Superior temporal gyrus (tissue), 1 donor: ENCODE results near the gene SUGCT.

Experiments
- DNase-seq: peaks from one replicate; pipeline ENCODE4 v3.0.0-alpha.2; 2016; ENCODE audit errors: extremely low spot score

Gene SUGCT

DNA sequence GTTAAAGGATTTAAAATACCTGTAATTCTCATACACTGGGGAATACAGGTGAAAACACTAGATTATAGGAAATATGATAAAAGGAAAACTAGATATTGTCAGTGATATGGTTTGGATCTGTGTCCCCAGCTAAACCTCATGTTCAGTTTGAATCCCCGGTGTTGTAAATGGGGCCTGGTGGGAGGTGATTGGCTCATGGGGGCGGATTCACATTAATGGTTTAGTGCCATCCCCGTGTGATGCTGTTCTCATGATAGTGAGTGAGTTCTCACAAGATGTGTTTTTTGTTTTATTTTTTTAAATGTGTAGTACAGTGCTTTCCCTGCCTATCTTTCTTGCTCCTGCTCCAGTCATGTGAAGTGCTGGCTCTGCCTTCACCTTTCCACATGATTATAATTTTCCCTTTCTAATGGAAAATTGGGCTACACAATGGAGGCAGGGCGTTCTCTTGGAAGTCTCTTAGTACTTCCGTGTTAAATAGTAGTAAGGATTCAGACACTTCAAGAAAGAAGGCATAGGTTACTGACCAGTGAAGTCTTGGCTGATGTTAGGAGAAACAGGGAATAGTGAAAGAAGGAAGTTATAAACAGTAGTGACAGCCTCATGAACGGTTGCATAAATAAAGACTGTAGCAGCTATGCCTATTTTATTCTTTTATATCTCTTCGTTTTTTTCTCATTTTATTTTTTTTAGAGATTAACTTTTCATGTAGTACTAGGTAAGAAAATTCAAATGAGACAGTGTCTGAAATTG, 386.4 kb downstream of the SUGCT start:
- DNase-seq = no peak

DNA sequence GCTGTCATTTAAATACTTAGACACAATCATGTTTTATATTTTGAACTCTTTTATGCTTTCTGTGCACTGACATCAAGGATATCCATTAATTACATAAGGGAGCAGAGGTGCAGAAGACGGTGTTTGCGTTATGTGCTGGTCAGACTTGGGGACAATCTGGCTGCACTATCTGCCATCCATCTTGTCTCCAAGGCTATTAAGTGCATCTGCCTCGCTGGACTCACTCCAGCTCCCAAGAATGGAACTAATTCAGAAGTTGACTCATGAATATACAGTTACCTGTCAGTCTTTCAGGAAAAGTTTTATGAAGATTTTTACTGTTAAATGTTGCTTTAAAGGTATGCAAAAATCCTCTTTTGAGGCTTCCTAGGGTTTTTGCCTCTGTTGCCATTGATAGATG, 391.0 kb downstream of the SUGCT start:
- no peak for DNase-seq

DNA sequence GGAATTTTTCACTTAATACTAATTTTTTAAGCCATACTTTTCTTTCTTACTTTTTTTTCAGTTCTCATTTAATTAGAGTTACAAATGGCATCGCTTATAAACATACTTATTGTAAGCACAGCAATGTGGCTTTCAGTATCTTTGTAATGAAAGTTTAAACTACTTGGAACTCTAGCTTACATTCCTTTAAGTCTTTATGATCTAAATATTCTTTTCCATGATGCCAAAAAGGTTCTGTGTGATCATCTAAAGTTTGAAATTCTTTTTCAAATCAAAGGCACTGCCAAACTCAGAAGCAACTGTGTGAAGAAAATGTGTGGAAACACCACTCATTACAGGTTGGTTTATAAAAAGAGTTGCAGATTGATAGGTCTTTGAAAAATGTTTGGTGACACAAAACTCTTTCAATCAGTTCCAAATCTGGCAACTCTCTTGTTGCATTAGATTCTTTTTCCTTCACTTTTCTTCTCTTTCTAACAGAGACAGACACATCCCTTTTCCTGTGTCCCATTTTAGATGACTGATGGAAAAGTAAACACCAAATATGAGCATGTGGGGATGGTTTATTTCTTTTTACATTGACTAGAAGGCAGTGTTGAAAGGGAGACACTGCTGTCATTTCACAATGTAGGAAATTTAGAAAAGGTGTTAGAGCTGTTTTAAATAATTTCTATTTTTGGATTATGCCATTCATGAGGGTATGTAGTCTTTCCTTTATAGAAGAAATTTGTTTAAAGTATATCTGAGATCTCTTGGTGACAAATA, 392.3 kb downstream of the SUGCT start:
- DNase-seq = no peak

DNA sequence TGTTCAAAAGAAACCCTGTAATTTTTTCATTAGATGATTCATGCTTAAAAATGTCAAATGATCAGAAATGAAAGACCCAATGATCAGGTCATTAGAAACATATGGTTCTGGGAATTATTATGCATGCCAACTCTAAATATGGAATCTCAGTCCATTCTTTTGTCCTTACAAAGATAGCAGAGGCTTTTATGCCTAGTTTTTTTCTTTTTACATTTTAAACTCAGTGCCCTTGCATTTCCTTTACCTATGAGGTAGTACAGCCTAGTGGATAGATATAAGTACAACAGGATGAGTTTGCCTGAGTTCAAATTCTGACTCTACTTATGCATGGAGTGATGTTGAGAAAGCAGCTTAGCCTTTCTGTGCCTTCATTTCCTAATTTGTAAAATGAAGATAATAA, 392.9 kb downstream of the SUGCT start:
- DNase-seq = no peak

DNA sequence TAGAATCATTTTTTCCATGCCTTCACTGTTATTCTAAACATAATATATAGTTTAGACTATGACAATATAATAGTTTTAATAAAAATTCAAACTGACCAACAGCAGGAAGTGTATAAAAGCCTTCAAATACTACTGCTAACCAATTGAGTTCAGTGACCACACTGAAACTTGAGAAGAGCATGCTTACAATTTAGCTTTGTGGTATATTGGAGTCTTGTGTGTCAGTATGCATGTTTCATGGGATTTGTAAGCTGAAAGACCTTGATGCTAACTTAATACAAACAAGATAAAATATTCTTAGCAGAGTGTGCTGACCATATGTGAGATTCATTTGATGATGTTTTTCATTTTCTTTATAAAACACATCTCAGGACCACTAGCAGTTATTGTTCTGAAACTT, 395.5 kb downstream of the SUGCT start:
- no peak for DNase-seq

DNA sequence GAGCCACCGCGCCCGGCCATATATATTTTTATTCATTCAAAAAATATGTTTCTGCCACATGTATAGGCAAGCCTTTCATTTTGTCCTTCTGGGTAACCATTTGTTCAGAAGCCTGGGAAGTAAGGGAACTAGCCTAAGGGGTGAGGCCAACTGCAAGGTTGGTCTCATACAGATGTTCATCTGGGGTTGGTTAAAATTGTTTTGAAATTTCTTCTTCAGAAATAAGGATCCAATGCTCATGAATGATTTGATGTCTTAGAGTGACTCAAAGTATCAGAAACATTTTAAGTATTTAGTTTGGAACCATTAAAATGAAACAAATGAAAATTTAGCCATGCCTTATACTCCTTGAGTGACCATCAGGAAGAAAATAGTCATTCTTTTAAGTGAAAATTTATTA, 397.2 kb downstream of the SUGCT start:
- no peak for DNase-seq

DNA sequence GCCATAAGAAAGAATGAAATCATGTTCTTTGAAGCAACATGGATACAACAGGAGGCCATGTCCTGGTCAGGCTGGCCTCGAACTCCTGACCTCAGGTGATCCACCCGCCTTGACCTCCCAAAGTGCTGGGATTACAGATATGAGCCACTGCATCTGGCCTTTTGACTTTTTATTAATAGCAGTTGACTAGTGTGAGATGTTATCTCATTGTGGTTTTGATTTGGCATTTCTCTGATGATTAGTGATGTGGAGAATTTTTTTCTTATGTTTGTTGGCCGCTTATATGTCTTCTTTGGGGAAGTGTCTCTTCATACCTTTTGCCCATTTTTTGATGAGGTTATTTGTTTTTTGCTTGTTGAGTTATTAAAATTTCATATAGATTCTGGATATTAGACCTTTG, 400.9 kb downstream of the SUGCT start:
- DNase-seq = no peak

DNA sequence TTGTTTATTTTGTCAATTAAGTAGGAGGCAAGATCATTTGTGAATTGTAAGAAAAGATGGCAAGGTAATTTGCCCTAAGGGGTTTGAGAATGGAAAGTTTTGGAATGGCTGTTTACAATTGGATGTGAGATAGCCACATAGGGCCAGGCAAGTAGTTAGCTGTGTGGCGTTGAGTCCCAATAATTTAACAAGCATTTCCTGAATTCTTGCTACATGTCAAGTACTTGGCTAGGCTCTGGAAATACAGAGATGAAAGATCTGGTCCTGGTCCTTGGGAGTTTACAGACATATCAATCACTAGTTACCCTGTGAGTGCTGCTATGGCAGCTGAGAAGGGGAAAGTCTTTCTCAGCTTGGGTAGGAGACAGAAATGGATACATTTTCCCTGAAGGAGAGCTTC, 401.6 kb downstream of the SUGCT start:
- DNase-seq = no peak

DNA sequence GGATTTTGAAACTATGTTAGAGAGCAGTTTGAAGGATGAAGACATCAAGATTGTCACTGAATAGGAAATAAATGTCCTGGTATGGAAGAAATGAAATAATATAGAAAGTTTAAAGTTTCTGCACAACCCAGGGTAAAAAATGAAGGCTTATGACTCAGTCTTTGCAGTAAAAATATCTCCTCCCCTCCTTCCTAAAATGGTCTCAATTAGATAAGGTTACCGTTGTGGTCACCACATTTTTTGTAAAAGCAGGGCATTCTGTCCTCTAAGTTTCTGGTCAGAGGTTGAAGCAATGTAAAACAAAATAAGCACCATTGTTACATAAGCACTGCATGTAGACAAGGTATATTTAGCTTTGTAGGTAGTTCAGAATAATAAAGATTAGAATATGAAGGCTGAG, 403.5 kb downstream of the SUGCT start:
- no peak for DNase-seq

DNA sequence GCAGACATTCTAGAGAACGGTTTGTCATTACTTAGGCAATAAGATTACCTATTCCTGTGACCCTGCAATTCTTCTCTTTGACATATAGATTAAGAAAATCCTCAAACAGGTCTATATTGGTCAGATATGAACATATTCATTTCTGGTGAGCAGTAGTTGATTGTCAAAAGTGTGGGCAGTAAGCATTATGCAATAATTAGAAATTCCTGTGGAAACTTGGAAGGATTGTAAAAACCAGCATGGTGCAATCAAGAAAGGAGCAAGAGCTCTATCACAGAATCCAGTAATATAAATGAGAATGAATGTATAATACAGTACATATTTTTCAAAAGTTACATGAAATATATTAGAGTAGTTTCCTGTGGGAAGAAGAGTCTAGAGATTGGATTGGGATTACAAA, 406.5 kb downstream of the SUGCT start:
- no peak for DNase-seq

DNA sequence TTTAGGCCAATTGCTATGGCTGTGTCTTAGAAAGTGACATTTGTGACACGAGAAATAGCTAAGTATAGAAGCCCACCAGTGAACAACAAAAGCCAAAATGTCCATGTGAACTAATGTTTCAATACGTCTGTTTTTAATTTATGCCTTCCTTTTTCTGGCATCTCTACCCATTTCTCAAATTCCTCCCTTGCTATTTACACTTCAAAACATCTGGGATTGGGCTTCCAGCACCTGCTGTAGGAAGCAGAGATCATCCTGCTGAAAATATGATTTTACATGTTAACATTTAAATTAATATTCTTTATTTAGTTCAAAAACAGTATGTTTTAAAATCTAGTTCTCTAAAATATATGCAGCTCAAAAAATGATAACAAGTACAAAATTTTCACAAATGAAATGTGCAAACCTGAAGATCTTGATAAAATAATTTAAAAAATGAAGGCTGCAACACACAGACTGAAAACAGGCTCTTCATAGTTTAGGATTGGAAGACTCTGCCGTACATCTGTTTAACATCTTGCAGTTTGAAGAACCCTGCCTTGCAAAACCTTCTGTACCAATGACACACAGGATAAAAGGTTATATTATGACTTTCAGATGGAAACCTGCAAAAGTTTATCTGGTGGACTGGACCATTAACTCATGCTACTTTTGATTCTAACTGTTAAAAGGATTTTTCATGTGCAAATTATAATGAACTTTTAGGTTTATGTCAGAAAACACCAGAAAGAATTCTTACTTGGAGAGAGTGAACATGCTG, 408.4 kb downstream of the SUGCT start:
- no peak for DNase-seq

DNA sequence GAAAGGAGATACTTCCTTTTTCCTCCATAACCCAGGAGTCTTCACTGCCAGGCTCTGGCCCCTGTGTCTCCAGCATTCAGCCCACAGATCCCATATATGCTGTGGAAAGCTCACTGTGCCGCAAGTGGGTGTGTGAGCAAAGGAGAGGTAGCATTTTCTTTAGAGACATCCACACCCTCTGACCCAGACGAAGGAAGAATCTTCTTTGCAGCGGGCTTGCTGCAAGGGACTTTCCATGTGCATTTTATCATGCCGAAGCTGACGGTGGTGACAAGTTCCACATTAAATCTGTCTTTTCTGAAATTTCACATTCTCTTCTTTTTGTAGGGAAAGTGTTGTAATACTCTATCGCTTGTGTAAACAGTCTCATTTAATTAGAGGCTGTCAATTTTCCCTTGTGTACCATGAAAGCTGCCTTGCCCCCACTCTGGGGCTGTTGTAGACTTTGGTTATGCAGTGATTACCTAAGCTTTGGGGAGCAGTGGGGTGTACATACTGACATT, 409.5 kb downstream of the SUGCT start:
- no peak for DNase-seq

DNA sequence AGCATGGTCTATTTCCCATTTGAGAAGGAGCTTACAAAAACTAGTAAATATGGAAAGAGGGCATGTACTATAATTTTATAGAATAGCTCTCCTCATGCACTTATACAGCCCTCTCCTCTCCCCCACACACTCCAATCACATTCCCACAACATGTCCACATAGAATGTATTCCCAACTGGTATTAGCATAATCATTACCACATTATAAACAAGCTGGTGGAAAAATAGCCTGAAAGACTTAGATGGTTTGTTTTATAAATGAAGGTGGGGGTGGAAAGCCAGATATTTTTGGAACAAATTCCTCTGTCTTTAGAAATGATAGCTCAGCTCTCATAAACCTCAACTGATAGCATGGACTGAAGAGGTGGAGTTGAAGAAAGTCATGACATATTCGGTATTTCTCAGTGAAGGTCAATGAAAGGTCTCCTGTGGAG, 410.1 kb downstream of the SUGCT start:
- DNase-seq = no peak

DNA sequence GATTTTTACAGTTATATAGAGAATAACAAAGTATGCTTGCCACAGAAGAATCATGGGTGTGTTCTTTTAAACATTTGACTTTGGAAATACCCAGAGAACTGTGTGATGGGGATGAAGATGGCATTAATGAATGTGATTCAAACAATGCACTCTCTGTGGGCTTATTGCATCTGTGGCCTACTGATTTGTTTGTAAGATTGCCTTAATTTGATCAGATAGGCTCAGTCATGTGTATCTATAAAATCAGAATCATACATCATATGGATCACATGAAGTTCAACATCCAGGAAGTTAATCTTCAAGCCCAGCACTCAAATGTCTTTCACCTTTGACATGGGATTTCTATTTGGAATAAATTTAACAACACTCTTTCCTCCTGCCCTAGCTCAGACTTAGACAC, 410.9 kb downstream of the SUGCT start:
- DNase-seq = no peak

DNA sequence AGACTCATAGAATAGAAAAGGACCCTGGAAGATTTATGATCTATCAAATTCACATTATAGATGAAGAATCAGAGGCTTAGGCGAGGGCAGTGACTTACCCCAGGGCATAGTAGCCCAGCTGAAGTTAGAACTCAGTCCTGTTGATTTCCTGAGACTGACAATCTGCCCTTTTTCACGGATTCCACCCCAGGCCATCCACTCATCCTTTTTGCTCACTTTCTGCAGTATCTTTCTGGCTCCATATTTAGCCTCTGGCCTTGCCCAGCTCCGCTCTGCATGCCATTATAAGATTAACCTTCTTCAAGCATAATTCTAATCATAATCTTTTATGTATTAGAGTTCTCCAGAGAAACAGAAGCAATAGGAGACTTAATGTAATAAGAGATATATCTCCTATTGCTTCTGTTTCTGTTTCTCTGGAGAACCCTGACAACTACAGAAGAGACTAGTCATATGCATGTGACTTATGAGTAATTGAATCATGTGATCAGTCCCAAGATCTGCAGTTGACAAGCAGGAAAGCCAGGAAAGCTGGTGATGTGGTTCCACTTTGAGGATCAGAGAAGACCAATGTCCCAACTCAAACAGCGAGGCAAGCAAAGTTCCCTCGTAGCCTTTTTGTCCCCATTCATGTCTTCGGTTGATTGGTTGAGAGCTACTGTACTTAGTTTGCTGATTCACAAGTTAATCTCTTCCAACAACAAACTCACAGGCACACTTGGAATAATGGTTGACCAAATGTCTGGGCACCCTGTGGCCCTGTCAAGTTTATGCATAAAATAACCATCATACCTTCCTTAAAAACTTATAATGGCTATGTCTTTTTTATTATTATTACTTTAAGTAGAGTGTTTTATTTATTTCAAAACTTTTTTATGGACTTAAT, 412.1 kb downstream of the SUGCT start:
- no peak for DNase-seq

DNA sequence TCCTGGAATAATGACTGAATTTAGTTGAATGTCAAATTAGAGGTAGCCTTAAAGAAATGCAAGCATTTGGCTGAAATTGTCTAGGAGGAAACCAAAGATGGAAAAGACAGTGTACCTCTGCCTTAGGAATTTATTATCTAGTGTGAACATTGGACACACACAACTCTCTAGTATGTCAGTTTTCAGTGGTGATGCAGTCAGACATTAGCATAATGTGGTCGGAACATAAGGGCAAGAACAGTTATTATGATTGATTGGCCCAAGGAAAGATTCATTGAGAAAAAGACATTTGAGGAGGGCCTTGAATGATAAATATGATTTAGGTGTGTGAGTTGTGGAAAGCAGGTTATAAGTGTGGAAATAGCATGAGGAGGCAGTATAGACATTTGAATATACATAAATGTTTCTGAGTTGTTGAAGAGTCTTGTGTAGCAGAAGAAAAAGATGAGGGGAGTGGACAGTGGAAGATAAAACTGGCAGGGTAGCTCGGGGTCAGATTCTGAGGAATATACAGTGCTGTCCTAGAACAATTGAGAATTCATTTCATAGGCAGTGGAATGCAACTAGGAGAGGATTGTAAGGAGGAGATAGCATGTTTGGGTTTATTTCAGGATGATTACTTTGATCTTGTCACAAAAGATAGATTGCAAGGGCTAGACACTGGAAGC, 414.7 kb downstream of the SUGCT start:
- no peak for DNase-seq

DNA sequence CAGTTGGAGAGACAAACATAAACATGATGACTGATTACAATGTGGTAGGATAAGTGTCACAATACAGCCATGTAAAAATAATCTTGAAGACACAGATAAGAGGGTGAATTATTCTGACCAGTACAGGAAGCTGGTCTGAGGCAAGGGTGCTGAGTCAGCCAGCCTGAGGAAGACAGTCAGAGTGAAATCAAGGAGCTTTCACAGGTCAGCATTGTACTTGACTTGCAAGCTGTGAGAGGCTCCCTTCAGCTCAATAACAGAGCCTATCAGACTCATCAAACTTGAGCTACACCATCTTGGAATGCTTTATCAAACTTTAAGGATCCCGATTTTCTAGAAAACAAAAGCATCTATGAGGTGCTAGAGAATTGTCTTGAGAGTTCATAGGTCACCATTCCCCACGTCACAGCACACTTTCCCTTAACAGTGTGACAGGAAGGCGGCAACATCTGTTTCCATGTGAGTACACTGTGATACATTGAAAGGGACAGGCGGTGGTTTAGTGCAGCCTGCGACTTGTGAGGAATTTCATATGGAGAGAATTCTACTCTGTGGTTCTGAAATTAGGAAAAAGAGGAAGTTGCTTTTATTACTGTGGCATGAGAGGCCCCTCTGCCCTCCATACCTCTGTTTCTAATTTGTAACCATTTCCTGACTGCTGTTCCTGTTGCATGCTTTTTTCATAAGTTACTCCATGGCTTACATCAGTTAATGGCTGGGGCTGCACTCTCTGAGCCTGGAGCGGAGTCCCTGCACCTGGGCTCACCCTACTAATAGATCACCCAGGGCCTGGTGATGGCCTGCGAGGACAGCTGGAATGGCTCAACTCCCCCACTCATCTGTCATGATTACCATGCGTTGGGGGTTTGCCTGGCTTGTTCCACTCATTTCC, 417.1 kb downstream of the SUGCT start:
- DNase-seq = no peak

DNA sequence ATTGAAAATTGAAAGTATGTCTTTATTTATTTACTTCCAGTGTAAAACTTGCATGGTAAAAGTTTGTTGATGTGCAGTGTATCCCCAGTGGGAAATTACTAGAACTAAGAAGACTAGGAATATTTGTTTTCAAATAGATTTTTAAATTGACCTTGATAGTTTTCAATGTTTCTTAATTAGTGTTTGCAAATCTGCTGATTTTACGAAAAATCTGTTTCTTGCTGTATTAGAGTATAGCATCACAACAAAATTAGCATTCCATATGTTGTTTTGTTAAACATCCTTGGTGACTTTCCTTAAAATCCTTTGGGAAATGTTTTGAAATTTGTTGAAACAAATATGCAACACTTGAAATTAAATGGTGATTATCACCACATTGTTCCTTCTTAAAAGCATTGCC, 425.9 kb downstream of the SUGCT start:
- DNase-seq = no peak

DNA sequence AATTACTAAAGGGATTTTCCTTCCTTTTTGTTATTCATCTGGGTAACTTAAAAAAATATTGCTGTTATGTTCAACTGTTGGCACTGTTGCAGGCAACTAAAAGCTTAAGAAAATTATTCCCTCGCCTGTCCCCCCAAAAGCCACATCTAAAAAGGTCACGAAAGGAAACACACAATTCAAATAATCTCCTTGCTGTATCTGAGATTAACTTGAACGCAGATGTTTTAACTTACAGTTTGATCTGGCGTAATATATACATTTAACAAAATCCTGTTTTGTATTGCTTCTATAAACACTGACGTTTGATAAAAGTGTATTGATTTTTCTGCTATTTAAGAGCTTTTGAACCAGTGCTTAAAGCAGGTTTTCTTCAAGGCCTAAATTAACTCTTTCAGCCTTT, 432.1 kb downstream of the SUGCT start:
- no peak for DNase-seq

DNA sequence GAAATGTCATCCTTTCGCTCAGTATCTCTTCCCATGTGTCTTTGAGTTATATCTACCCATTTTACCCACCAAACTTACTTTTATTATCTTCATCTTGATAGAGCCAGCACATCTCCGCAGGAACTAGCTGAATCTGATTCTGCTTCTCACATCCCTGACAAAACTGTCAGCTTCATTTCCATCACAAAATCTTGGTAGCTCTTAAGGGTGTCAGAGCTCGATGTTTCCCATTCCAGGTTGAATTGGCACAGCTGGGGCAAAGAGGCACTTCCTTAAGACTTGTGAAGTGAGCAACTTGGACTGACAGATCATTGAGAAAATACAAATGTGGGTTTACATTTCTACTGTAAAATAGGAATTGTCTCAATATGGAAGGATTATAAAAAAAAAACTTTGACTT, 434.5 kb downstream of the SUGCT start:
- no peak for DNase-seq
